Ishikawa (cell line): ENCODE measurements around the gene CSRP1.

Experiments
- CEBPB ChIP-seq: IDR thresholded peaks from 2 replicates; pipeline ENCODE4 v1.6.1; 2012
- CREB1 ChIP-seq: IDR thresholded peaks from 2 replicates; pipeline ENCODE4 v1.6.1; 2012; ENCODE audit warnings: low read depth
- EGR1 ChIP-seq: IDR thresholded peaks from 2 replicates; pipeline ENCODE4 v1.6.1; 2012
- EP300 ChIP-seq: IDR thresholded peaks from 2 replicates; pipeline ENCODE4 v1.6.1; 2012; ENCODE audit warnings: borderline replicate concordance
- FOXM1 ChIP-seq: IDR thresholded peaks from 2 replicates; pipeline ENCODE4 v1.6.1; 2012; ENCODE audit warnings: low read depth, borderline replicate concordance
- MAX ChIP-seq: IDR thresholded peaks from 2 replicates; pipeline ENCODE4 v1.6.1; 2012
- NFIC ChIP-seq: IDR thresholded peaks from 2 replicates; pipeline ENCODE4 v1.6.1; 2012
- RAD21 ChIP-seq: IDR thresholded peaks from 2 replicates; pipeline ENCODE4 v1.6.1; 2012; ENCODE audit warnings: low read depth
- REST ChIP-seq: IDR thresholded peaks from 2 replicates; pipeline ENCODE4 v1.6.1; 2012; ENCODE audit warnings: low read depth, mild to moderate bottlenecking
- TAF1 ChIP-seq: IDR thresholded peaks from 2 replicates; pipeline ENCODE4 v1.6.1; 2012; ENCODE audit warnings: low read depth, mild to moderate bottlenecking
- TCF12 ChIP-seq: IDR thresholded peaks from 2 replicates; pipeline ENCODE4 v1.6.1; 2012; ENCODE audit warnings: low read depth
- TEAD4 ChIP-seq: IDR thresholded peaks from 2 replicates; pipeline ENCODE4 v1.6.1; 2012
- USF1 ChIP-seq: IDR thresholded peaks from 2 replicates; pipeline ENCODE4 v1.6.1; 2012
- YY1 ChIP-seq: IDR thresholded peaks from 2 replicates; pipeline ENCODE4 v1.6.1; 2012; ENCODE audit warnings: low read depth
- ZBTB7A ChIP-seq: IDR thresholded peaks from 2 replicates; pipeline ENCODE4 v1.6.1; 2012; ENCODE audit warnings: low read depth

The CSRP1 gene

DNA sequence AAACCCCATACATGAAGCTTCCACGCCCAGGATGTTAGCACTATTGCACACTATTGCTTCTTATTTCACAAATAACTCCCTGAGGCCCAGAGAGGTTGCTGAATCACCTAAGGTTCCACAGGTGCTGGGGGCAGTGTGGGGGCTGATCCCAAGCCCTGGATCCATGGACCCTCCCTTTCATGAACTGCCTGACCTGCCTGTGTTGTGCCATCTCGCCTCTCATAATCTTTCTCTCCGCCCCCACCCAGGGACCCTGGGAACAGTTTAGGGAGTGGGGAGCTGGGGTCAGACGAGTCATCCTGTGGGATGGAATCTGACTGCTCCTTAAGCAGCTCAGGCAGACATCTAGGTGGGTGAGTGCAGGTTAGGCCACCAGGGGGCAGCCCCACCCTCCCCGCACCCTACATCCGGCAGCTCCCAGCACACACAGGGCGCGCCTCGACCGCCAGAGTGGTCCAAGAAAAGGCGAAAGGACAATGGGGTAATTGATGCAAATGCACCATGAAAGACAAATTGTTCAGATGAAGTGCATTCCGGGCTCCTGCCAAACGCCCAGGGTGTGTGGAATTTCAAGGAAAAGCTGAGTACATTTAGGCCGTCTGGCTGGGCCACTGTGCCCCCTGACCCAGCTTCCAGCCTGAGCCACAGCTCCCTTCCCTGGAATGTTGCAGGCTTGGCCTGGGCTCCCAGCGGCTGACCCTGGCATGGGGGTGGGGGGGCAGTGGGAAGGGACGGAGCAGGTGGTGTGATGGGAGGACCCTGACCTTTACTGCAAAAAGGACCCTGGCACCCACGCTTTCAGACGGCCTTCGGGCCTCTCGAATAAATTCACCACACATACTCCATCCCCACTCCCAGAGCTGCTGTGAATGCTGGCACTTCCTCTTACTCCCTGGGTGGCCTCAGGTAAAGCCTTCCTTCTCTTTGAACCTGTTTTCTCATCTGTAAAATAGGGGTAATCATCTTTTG lies 58.7 kb downstream of the CSRP1 start:
- TF ChIP-seq CEBPB = no peak
- TF ChIP-seq YY1 = 0 out of 2 replicates have a peak, but pooled peaks have one; percentile 10
- TF ChIP-seq RAD21 = peak; percentile 91
- 0 out of 2 replicates have a peak, but pooled peaks have one; percentile 18 for TF ChIP-seq TCF12
- peak; percentile 26; the same call in 1 of the 2 replicates for TF ChIP-seq MAX

GRCh38 chr1:201445310-201445709 lies 61.6 kb downstream of the CSRP1 start:
- no peak for TF ChIP-seq EGR1
- no peak for TF ChIP-seq TCF12
- no peak for TF ChIP-seq TEAD4
- no peak for TF ChIP-seq REST
- TF ChIP-seq FOXM1 = no peak
- no peak for TF ChIP-seq USF1
- TF ChIP-seq YY1 = no peak
- no peak for TF ChIP-seq MAX
- TF ChIP-seq CEBPB = no peak
- TF ChIP-seq NFIC = no peak
- TF ChIP-seq ZBTB7A = no peak
- no peak for TF ChIP-seq EP300

- no peak for TF ChIP-seq FOXM1
- TF ChIP-seq EGR1 = no peak
- TF ChIP-seq RAD21 = no peak
- TF ChIP-seq NFIC = no peak
- no peak for TF ChIP-seq MAX
- TF ChIP-seq TEAD4 = no peak
- no peak for TF ChIP-seq EP300
- TF ChIP-seq REST = no peak
These were observed 62.1 kb downstream of the CSRP1 start for GRCh38 chr1:201444792-201445191.

- TF ChIP-seq USF1 (no peak), ZBTB7A (no peak)
These were observed 63.2 kb downstream of the CSRP1 start for GRCh38 chr1:201443747-201444146.

DNA sequence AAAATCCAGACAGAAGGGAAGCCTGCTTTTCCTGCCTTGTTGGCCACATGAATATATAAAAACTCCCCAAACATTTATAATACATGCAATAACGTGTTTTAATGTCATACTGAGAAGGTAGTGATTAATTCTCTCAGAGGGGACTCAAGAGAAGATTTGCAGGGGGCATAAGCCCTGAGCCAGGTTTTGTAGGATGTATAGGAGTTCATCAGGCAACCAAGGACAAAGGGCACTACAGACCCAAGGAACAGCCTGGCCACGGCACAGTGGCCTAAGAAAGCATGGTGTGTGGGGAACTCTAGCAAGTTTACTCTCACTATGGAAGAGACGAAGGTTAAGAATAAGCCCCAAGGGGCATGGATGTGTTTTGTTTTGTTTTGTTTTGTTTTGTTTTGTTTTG lies 70.0 kb downstream of the CSRP1 start:
- TF ChIP-seq REST (no peak), TEAD4 (no peak), ZBTB7A (no peak), TCF12 (no peak), MAX (no peak), EGR1 (no peak), FOXM1 (no peak), EP300 (no peak), RAD21 (no peak), TAF1 (no peak), CEBPB (no peak), USF1 (no peak), YY1 (no peak), CREB1 (no peak), NFIC (no peak)
